Left renal cortex interstitium (tissue), 4 donors: ENCODE results near the gene DLX6. TPM values are rescaled to one million over a fixed set of nuclear protein-coding genes. Genes with fewer than 3 reads are reported as not detected.

ENCODE experiments used
- DNase-seq, 4 donors: peaks; one replicate each; pipeline ENCODE4 v3.0.0-alpha.2; 2013; ENCODE audit warnings: low read depth in 4 of 4, low spot score in 2 of 4, missing footprints in 1 of 4
- polyA plus RNA-seq, 4 donors: library from polyadenylated mRNA; unstranded; fragments of 120-200 nt; gene quantifications; one replicate each; pipeline ENCODE4 v1.2.1, GENCODE V29; 2013; ENCODE audit not compliant: insufficient read length in 4 of 4

The DLX6 gene
- not detected for polyA plus RNA-seq

GRCh38 chr7:97005183-97006054 is at the start of gene DLX6:
Gene DLX6, plus strand, starts transcription at chr7:97005553. Its CDS starts 425 bp downstream, at chr7:97005978.
- no peak for DNase-seq

GRCh38 chr7:96959135-96959534 is 46.2 kb upstream of the DLX6 start:
- no peak for DNase-seq

GRCh38 chr7:96962221-96962885 is 43.0 kb upstream of the DLX6 start:
- no peak for DNase-seq

GRCh38 chr7:96968981-96969380 is 36.4 kb upstream of the DLX6 start:
- no peak for DNase-seq

GRCh38 chr7:96970739-96971138 is 34.6 kb upstream of the DLX6 start:
- DNase-seq: no peak

GRCh38 chr7:96973986-96974385 is 31.4 kb upstream of the DLX6 start:
- DNase-seq: no peak

- no peak for DNase-seq
Observed at GRCh38 chr7:96976106-96976505, 29.2 kb upstream of the DLX6 start.

GRCh38 chr7:96977445-96977844 is 27.9 kb upstream of the DLX6 start:
- no peak for DNase-seq

- DNase-seq: no peak
Observed at GRCh38 chr7:96979551-96980276, 25.6 kb upstream of the DLX6 start.

GRCh38 chr7:96982586-96982985 is 22.8 kb upstream of the DLX6 start:
- DNase-seq: no peak

- DNase-seq: no peak
Observed at GRCh38 chr7:96985992-96986391, 19.4 kb upstream of the DLX6 start.

- DNase-seq: no peak
Observed at GRCh38 chr7:96986901-96987300, 18.5 kb upstream of the DLX6 start.

GRCh38 chr7:96987719-96988118 is 17.6 kb upstream of the DLX6 start:
- no peak for DNase-seq

GRCh38 chr7:96989241-96989858 is 16.0 kb upstream of the DLX6 start:
- no peak for DNase-seq

GRCh38 chr7:96989859-96990317 is 15.5 kb upstream of the DLX6 start:
- no peak for DNase-seq

GRCh38 chr7:96991546-96992191 is 13.7 kb upstream of the DLX6 start:
- DNase-seq: no peak

GRCh38 chr7:96992192-96993005 is 13.0 kb upstream of the DLX6 start:
- DNase-seq: no peak

- DNase-seq: no peak
Observed at GRCh38 chr7:96993094-96993865, 12.1 kb upstream of the DLX6 start.

- no peak for DNase-seq
Observed at GRCh38 chr7:96993980-96994379, 11.4 kb upstream of the DLX6 start.
